NCI-H2171 (cell line): ENCODE measurements around the gene RAB11A.
A peak's percentile ranks its signal among the peaks of the same experiment; 100 is the strongest.
"Not testable (repeated sequence)": the region's sequence is repeated elsewhere in the genome, so short reads cannot be mapped to it uniquely, and the experiment has no call there.

ENCODE experiments used
- DNase-seq: peaks from one replicate; lab custom pipeline; 2025; lab: John Stamatoyannopoulos, UW

RAB11A gene

GRCh38 chr15:65845826-65846519, 23.3 kb upstream of the RAB11A start:
- DNase-seq: no peak

GRCh38 chr15:65847989-65848388, 21.3 kb upstream of the RAB11A start:
- DNase-seq: no peak

- DNase-seq: no peak
These were observed 17.3 kb upstream of the RAB11A start for GRCh38 chr15:65851981-65852380.

- DNase-seq: peak; percentile 42
These were observed 12.4 kb upstream of the RAB11A start for GRCh38 chr15:65856821-65857455.

- no peak for DNase-seq
These were observed 11.4 kb upstream of the RAB11A start for GRCh38 chr15:65857718-65858402.

GRCh38 chr15:65862682-65863081, 6.6 kb upstream of the RAB11A start:
- no peak for DNase-seq

- DNase-seq: no peak
These were observed 6.2 kb upstream of the RAB11A start for GRCh38 chr15:65863106-65863505.

- no peak for DNase-seq
These were observed 2.0 kb upstream of the RAB11A start for GRCh38 chr15:65867244-65867643.

GRCh38 chr15:65867933-65868332, 1.4 kb upstream of the RAB11A start:
- DNase-seq: not testable (repeated sequence)

GRCh38 chr15:65868546-65869125, 655 bp upstream of the RAB11A start:
- DNase-seq: peak; percentile 52

- no peak for DNase-seq
These were observed 922 bp downstream of the RAB11A start for GRCh38 chr15:65869954-65870871.

GRCh38 chr15:65870889-65871533, 1.7 kb downstream of the RAB11A start:
- DNase-seq: no peak

GRCh38 chr15:65871886-65872285, 2.6 kb downstream of the RAB11A start:
- not testable (repeated sequence) for DNase-seq

- DNase-seq: not testable (repeated sequence)
These were observed 3.3 kb downstream of the RAB11A start for GRCh38 chr15:65872596-65872995.

GRCh38 chr15:65873256-65873655, 4.0 kb downstream of the RAB11A start:
- no peak for DNase-seq

- no peak for DNase-seq
These were observed 6.2 kb downstream of the RAB11A start for GRCh38 chr15:65875458-65875857.

- no peak for DNase-seq
These were observed 8.5 kb downstream of the RAB11A start for GRCh38 chr15:65877749-65878148.

- no peak for DNase-seq
These were observed 12.6 kb downstream of the RAB11A start for GRCh38 chr15:65881766-65882434.

GRCh38 chr15:65883571-65883970, 14.3 kb downstream of the RAB11A start:
- no peak for DNase-seq

GRCh38 chr15:65884511-65884910, 15.2 kb downstream of the RAB11A start:
- DNase-seq: no peak
